Stimulated activated CD4-positive, alpha-beta T cell treated with anti-CD3 and anti-CD28 coated beads, Interleukin-12 subunit alpha, Interleukin-12 subunit beta, amount 100 ng/mL, for 48 hours (primary cell): Measurements from ENCODE around the gene EHD1.
A peak's percentile ranks its signal among the peaks of the same experiment; 100 is the strongest.

ENCODE experiments used
- DNase-seq, 3 donors: peaks; one replicate each; pipeline ENCODE4 v3.0.0-alpha.2; 2020; ENCODE audit warnings: low read depth in 2 of 3, low spot score in 1 of 3

EHD1 gene

DNA sequence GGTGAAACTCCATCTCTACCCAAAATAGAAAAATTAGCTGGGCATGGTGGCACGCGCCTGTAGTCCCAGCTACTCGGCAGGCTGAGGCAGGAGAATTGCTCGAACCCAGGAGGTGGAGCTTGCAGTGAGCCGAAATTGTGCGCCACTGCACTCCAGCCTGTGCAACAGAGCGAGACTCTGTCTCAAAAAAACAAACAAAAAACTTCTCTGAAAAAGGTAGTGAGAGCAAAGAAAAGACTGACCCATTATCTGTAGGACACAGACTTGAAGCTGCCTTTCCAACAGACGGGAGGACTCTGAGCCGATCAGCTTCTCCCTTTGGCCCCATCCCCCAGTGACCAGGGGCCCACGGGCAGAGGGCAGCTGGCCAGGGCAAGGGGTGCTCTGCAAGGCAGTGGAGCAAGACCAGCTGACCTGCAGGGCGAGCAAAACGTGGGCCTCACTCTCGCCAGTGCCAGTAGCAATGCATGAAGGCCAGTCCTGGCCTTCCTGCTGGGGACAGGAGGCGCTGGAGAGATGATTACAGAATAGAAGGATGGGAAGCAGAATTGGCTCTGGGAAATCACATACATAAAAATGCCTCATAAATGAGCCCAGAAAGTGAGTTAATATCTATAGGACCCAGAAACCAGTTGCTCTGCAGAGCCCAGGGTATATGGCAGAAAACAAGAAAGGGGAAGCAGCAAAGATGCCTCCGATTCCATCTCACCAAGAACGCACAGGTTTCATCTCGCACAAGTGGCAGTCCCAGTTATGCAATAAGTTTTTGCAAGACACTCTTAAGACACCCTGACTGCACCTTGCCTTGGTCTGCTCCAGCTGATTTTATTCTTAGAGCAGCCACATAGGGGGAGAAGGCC is 2.8 kb downstream of the EHD1 start:
- DNase-seq = no peak

GRCh38 chr11:64874308-64875240 is 3.8 kb downstream of the EHD1 start:
- DNase-seq = no peak

GRCh38 chr11:64872790-64873488 is 5.5 kb downstream of the EHD1 start:
- DNase-seq = no peak

GRCh38 chr11:64871492-64871891 is 6.9 kb downstream of the EHD1 start:
- no peak for DNase-seq

GRCh38 chr11:64870893-64871466 is 7.4 kb downstream of the EHD1 start:
- DNase-seq = no peak

GRCh38 chr11:64870176-64870892 is 8.1 kb downstream of the EHD1 start:
- DNase-seq = no peak

- no peak for DNase-seq
These were observed 8.7 kb downstream of the EHD1 start for GRCh38 chr11:64869571-64870175.

GRCh38 chr11:64868904-64869570 is 9.4 kb downstream of the EHD1 start:
- peak in 1 of 3 donors; percentile 50 for DNase-seq

DNA sequence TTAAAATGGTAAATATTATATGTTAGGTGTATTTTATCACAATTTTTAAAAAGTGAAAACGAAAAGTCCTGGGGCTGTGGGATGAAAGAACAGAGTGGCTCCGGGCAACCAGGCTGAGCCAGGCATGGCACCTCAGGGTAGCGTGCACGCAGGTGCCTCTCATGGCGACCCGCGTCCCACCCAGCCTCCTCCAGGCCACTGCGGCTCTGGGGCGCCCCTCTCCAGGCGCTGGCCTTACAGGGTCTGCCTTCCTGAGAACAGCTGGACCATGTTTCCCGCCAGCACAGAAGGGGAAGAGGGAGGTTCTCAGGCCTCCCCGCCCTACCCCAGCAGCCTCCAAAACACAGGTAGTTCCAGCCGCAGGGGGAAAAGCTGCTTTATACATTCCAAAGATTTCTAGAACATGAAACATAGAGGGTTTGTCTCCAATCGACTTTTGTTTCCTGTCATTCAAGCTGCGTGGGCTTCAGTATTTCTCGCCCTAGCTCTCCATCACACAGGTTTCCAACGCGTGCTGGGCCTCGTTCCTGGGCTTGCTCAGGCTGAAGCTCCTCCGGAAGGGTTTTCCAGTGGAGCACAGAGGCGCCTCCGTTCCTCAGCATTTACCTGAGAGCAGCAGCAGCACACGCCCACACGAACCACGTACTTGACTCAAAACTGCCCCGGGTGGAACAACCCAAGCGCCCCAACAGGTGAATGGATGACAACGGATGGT is 10.5 kb downstream of the EHD1 start:
- no peak for DNase-seq

DNA sequence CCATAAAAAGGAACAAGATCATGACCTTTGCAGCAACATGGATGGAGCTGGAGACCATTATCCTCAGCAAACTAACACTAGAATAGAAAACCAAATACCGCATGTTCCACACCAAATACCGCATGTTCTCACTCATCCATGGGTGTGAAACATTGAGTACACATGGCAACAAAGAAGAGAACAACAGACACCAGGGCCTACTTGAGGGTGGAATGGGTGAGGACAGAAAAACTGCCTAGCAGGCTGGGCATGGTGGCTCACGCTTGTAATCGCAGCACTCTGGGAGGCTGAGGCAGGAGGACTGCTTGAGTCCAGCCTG is 12.3 kb downstream of the EHD1 start:
- DNase-seq = no peak

- no peak for DNase-seq
These were observed 12.9 kb downstream of the EHD1 start for GRCh38 chr11:64865286-64866172.

DNA sequence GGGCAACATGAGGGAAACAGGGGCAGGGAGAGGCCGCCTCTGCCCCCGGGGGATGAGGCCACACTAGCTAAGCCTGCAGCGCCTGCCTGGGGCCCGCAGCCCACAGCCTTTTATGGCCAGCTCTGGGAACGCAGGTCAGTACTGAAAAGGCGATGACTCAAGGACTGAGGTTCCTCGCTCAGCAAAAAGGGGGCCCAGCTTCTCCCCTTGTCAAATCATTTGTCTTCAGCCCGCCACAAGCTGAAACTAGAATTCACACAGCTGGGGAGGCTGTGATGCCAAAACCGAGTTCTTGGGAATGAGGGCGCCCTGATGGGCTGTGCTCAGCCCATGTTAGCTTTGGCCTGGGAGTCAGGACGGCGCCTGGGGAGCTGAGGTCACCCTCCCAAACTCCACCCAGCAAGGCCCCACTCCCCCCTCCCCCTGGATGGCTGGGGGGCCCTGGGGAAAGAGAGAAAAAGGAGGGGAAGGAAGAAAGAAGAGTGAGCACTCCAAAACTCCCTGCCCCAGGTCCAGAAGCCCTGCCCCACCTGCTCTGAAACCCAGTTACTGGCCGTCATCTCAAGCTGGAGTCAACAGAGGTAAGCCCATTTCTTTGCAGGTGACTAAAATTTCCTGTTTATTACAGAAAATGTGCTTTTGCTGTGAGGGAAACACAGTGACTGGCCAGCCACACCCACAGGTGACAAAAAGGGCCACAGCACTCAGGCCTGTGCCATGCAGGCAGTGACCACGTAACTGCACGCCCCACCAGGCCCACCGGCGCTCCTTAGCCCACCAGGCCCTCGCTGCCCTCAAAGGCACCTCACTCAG is 13.7 kb downstream of the EHD1 start:
- DNase-seq = peak; percentile 63 to 74 (median 65)

- DNase-seq = no peak
These were observed 14.3 kb downstream of the EHD1 start for GRCh38 chr11:64864135-64864472.

GRCh38 chr11:64863391-64864060 is 14.9 kb downstream of the EHD1 start:
- no peak for DNase-seq

DNA sequence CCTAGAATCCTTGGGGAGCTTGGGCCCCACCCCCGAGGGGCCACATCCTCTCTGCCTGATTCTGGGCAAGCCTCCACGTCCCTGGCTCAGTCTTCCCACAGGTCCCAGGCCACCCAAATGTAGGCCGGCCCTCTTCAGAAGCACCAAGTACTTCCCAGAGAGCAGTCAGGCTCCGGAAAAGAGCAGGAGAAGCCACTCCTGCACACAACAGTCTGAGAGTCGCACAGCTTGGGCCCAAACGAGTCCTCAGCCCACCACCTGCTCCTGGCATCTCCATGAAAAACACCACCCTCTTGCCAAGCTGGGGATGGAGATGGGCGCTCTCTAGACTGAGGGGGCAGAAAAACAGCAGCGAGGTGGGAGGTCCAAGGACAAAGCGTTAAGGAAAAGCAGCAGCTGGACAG is 15.4 kb downstream of the EHD1 start:
- DNase-seq = no peak

- no peak for DNase-seq
These were observed 17.0 kb downstream of the EHD1 start for GRCh38 chr11:64861227-64861975.
